Natural killer cell (primary cell): ENCODE data around the gene ATXN10. TPM values are rescaled to one million over a fixed set of nuclear protein-coding genes. Genes with fewer than 3 reads are reported as not detected.

Experiments used
- ATAC-seq, 3 donors: fragments of 150-1000 bp in 2 of 3; fragments of 200-7000 bp in 1 of 3; cut with Tn5 transposase; 1 replicate in 1 of 3; 2 replicates in 2 of 3; pipeline ENCODE4 v1.10.0; 2021; ENCODE audit warnings: mild to moderate bottlenecking in 2 of 3, moderate library complexity in 2 of 3
- DNase-seq, 2 donors: peaks; one replicate each; pipeline versions ENCODE4 v3.0.0 to v3.0.0-alpha.2; 2013 to 2021; ENCODE audit warnings: mixed read lengths in 1 of 2
- H3K27ac ChIP-seq: one replicate; pipeline ENCODE4 v1.5.1; 2013; ENCODE audit warnings: mild to moderate bottlenecking, low read length
- H3K27me3 ChIP-seq: one replicate; pipeline ENCODE4 v1.6.1; 2013; ENCODE audit warnings: low read length; ENCODE audit not compliant: control insufficient read depth, insufficient read depth
- H3K36me3 ChIP-seq: one replicate; pipeline ENCODE4 v1.6.1; 2013; ENCODE audit warnings: low read length; ENCODE audit not compliant: control insufficient read depth, insufficient read depth
- H3K4me1 ChIP-seq: one replicate; pipeline ENCODE4 v1.6.1; 2013; ENCODE audit warnings: low read length; ENCODE audit not compliant: control insufficient read depth, insufficient read depth
- H3K4me3 ChIP-seq: one replicate; pipeline ENCODE4 v1.5.1; 2013; ENCODE audit warnings: low read length
- H3K9me3 ChIP-seq: one replicate; pipeline ENCODE4 v1.6.1; 2013; ENCODE audit warnings: low read length; ENCODE audit not compliant: control insufficient read depth, insufficient read depth
- H3K27ac Mint-ChIP-seq, 2 donors: one replicate each; pipeline ENCODE4 v1.8.0; 2022; ENCODE audit warnings: mild to moderate bottlenecking in 2 of 2, mixed read lengths in 2 of 2, moderate library complexity in 1 of 2
- H3K27me3 Mint-ChIP-seq, 2 donors: one replicate each; pipeline ENCODE4 v1.8.0; 2022; ENCODE audit warnings: low read depth in 2 of 2, mixed read lengths in 2 of 2
- H3K36me3 Mint-ChIP-seq: one replicate; pipeline ENCODE4 v1.8.0; 2022; ENCODE audit warnings: mixed read lengths
- H3K4me1 Mint-ChIP-seq, 2 donors: one replicate each; pipeline ENCODE4 v1.8.0; 2022; ENCODE audit warnings: mixed read lengths in 2 of 2
- H3K4me3 Mint-ChIP-seq: one replicate; pipeline ENCODE4 v1.8.0; 2022; ENCODE audit warnings: mild to moderate bottlenecking, moderate library complexity, mixed read lengths
- H3K9me3 Mint-ChIP-seq, 2 donors: one replicate each; pipeline ENCODE4 v1.8.0; 2022; ENCODE audit warnings: mixed read lengths in 2 of 2
- WGBS: methylation state at CpG from one replicate; pipeline ENCODE4 v1.1.7; 2013; ENCODE audit warnings: missing lambda C conversion rate; ENCODE audit not compliant: insufficient coverage; 5-methylcytosine and 5-hydroxymethylcytosine counted together
- intact Hi-C: fragments of 100-400 bp; cut with micrococcal nuclease; formaldehyde crosslinking; loops from one replicate; pipeline ENCODE4 v1.14.2; 2022
- total RNA-seq, 4 donors: library from RNA; stranded (reverse); fragments of 120-200 nt in 1 of 4; gene quantifications; one replicate each; pipeline versions ENCODE4 v1.2.3 to v1.2.4, GENCODE V29; 2013 to 2022
- TF ChIP-seq, protein P1 (sequence below): fragments of 200-600 bp; IDR thresholded peaks from one replicate; pipeline ENCODE4 v1.8.0; 2022; ENCODE audit warnings: antibody characterized with exemption

ATXN10 gene
- total RNA-seq, 3 donors from 2014 or later (not counting 1 experiment from before 2014, with no cell fraction given) = 79.3 to 90.5 (median 88.8) TPM

GRCh38 chr22:45866126-45866645 lies 194.6 kb downstream of the ATXN10 start:
- no peak overlapping the region for H3K27ac ChIP-seq
- no peak overlapping the region for H3K4me3 ChIP-seq
- H3K36me3 Mint-ChIP-seq = no peaks in the 10 kb centered on the region
- no peaks in the 10 kb centered on the region for H3K9me3 ChIP-seq
- TF ChIP-seq, protein P1, sequence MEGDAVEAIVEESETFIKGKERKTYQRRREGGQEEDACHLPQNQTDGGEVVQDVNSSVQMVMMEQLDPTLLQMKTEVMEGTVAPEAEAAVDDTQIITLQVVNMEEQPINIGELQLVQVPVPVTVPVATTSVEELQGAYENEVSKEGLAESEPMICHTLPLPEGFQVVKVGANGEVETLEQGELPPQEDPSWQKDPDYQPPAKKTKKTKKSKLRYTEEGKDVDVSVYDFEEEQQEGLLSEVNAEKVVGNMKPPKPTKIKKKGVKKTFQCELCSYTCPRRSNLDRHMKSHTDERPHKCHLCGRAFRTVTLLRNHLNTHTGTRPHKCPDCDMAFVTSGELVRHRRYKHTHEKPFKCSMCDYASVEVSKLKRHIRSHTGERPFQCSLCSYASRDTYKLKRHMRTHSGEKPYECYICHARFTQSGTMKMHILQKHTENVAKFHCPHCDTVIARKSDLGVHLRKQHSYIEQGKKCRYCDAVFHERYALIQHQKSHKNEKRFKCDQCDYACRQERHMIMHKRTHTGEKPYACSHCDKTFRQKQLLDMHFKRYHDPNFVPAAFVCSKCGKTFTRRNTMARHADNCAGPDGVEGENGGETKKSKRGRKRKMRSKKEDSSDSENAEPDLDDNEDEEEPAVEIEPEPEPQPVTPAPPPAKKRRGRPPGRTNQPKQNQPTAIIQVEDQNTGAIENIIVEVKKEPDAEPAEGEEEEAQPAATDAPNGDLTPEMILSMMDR = no peak
- peaks cover 8% of the 10 kb centered on the region for H3K4me1 ChIP-seq
- intact Hi-C loops = loop anchor here (10.0 kb wide), 1 partner anchor 291 kb away; no protein-coding TSS in a partner anchor
- peaks cover 18% of the 10 kb centered on the region for H3K27me3 ChIP-seq
- H3K4me1 Mint-ChIP-seq = peaks cover 6 to 20% of the 10 kb centered on the region in 2 donors
- WGBS = 47% methylated on average over 37 of the region's 37 CpGs
- no peak overlapping the region for H3K27ac Mint-ChIP-seq
- H3K9me3 Mint-ChIP-seq = no peaks in the 10 kb centered on the region
- DNase-seq = no peak
- no peak for ATAC-seq
- no peaks in the 10 kb centered on the region for H3K36me3 ChIP-seq
- H3K4me3 Mint-ChIP-seq = no peak overlapping the region
- H3K27me3 Mint-ChIP-seq = peaks cover 39% of the 10 kb centered on the region in 2 donors

GRCh38 chr22:45866646-45867117 lies 195.0 kb downstream of the ATXN10 start:
- peaks cover 8% of the 10 kb centered on the region for H3K4me1 ChIP-seq
- Mint-ChIP-seq H3K27me3 (peaks cover 39 to 40% of the 10 kb centered on the region in 2 donors), H3K27ac (no peak overlapping the region), H3K9me3 (no peaks in the 10 kb centered on the region), H3K4me3 (no peak overlapping the region), H3K4me1 (peaks cover 6 to 20% of the 10 kb centered on the region in 2 donors), H3K36me3 (no peaks in the 10 kb centered on the region)
- DNase-seq (no peak), ATAC-seq (no peak)
- H3K9me3 ChIP-seq = no peaks in the 10 kb centered on the region
- no peak overlapping the region for H3K27ac ChIP-seq
- no peaks in the 10 kb centered on the region for H3K36me3 ChIP-seq
- TF ChIP-seq, protein P1 = no peak
- no peak overlapping the region for H3K4me3 ChIP-seq
- intact Hi-C loops = loop anchor here (10.0 kb wide), 1 partner anchor 292 kb away; no protein-coding TSS in a partner anchor
- peaks cover 18% of the 10 kb centered on the region for H3K27me3 ChIP-seq
- 9% methylated on average over 55 of the region's 55 CpGs for WGBS

DNA sequence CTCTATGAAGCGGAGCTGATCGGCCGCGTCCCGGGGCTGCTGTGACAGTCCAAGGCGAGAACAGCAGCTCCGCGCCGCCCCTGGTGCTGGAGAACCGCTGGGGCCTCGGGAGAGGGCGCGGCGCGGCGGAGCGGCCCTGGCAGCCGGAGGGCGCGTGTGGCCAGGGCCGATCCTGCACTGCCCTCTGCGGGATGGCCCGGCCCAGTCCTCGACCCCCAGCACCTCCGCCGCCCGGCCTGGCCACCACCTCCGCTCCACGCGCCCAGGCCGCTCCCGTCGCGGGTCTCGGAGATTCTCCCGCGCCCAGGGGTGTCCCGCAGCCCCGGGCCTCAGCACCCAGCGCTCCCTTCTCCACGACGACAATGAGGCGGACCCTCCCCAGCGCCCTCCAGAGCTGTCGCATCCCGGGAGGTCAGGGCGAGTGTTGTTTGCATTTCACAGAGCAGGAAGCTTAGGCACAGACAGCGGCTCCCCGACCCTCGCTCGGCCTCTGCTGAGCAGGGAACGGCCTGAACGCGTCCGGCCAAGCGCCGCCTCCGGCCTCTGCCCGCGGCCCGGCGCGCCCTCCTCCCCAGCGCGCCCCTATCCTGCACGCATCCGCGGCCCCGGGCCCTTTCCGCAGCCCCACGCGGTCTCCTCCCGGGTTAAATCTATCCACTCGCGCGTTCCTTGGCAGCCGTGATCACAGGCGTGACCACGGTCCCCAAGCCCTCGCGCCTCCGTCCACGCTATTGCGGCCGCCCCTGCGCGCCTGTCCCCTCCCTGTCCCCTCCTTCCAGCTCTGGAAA lies 195.7 kb downstream of the ATXN10 start:
- Mint-ChIP-seq H3K4me1 (peaks cover 6 to 20% of the 10 kb centered on the region in 2 donors), H3K9me3 (no peaks in the 10 kb centered on the region), H3K36me3 (no peaks in the 10 kb centered on the region), H3K27me3 (peaks cover 39 to 41% of the 10 kb centered on the region in 2 donors), H3K27ac (no peak overlapping the region), H3K4me3 (no peak overlapping the region)
- Histone ChIP-seq H3K4me3 (no peak overlapping the region), H3K27ac (no peak overlapping the region), H3K36me3 (no peaks in the 10 kb centered on the region), H3K27me3 (peaks cover 18% of the 10 kb centered on the region), H3K9me3 (peaks cover 2% of the 10 kb centered on the region), H3K4me1 (peaks cover 8% of the 10 kb centered on the region)
- ATAC-seq (no peak), DNase-seq (no peak)
- WGBS = 4% methylated on average over 87 of the region's 87 CpGs
- intact Hi-C loops = loop anchor here (10.0 kb wide), 1 partner anchor 293 kb away; no protein-coding TSS in a partner anchor
- TF ChIP-seq, protein P1 = no peak
